ENCODE measurements around the gene CCND1.

Gene CCND1

GRCh38 chr11:69599502-69599901 lies 41.5 kb upstream of the CCND1 start:
- Histone ChIP-seq H3K9ac (ENCODE audit: insufficient read length, low read depth) (no peak overlapping the region), H3K36me3 (ENCODE audit: insufficient read depth, insufficient read length, low read length) (no peaks in the 10 kb centered on the region), H3K4me1 (ENCODE audit: insufficient read depth, insufficient read length) (no peaks in the 10 kb centered on the region), H3K9me3 (ENCODE audit: insufficient read depth, low read length) (peaks cover 8% of the 10 kb centered on the region; the same call in 1 of the 2 replicates), H3K27me3 (ENCODE audit: insufficient read depth, insufficient read length) (no peaks in the 10 kb centered on the region), H3K4me3 (ENCODE audit: insufficient read length, low read depth) (no peak overlapping the region)
- DNase-seq (ENCODE audit: low read depth, low spot score): no peak
- TF ChIP-seq YY1 (IDR thresholded peaks at IDR 0.05; ENCODE audit: insufficient read depth, insufficient read length) (no peak), ZNF274 (IDR thresholded peaks at IDR 0.05; ENCODE audit: low read depth, low read length) (no peak), SUZ12 (IDR thresholded peaks at IDR 0.05; ENCODE audit: extremely low read depth, insufficient read depth, insufficient read length) (no peak)

- TF ChIP-seq ZNF274 (IDR thresholded peaks at IDR 0.05; ENCODE audit: low read depth, low read length) (no peak), YY1 (IDR thresholded peaks at IDR 0.05; ENCODE audit: insufficient read depth, insufficient read length) (no peak), SUZ12 (IDR thresholded peaks at IDR 0.05; ENCODE audit: extremely low read depth, insufficient read depth, insufficient read length) (no peak)
- no peak for DNase-seq (ENCODE audit: low read depth, low spot score)
- Histone ChIP-seq H3K27me3 (ENCODE audit: insufficient read depth, insufficient read length) (no peaks in the 10 kb centered on the region), H3K4me3 (ENCODE audit: insufficient read length, low read depth) (no peak overlapping the region), H3K36me3 (ENCODE audit: insufficient read depth, insufficient read length, low read length) (no peaks in the 10 kb centered on the region), H3K9ac (ENCODE audit: insufficient read length, low read depth) (no peak overlapping the region), H3K9me3 (ENCODE audit: insufficient read depth, low read length) (peaks cover 8% of the 10 kb centered on the region; the same call in 1 of the 2 replicates), H3K4me1 (ENCODE audit: insufficient read depth, insufficient read length) (no peaks in the 10 kb centered on the region)
Observed at GRCh38 chr11:69600001-69600400, 41.0 kb upstream of the CCND1 start.

- Histone ChIP-seq H3K9me3 (ENCODE audit: insufficient read depth, low read length) (peaks cover 8% of the 10 kb centered on the region; the same call in 1 of the 2 replicates), H3K9ac (ENCODE audit: insufficient read length, low read depth) (no peak overlapping the region), H3K4me3 (ENCODE audit: insufficient read length, low read depth) (no peak overlapping the region), H3K36me3 (ENCODE audit: insufficient read depth, insufficient read length, low read length) (no peaks in the 10 kb centered on the region), H3K27me3 (ENCODE audit: insufficient read depth, insufficient read length) (no peaks in the 10 kb centered on the region), H3K4me1 (ENCODE audit: insufficient read depth, insufficient read length) (no peaks in the 10 kb centered on the region)
- TF ChIP-seq ZNF274 (IDR thresholded peaks at IDR 0.05; ENCODE audit: low read depth, low read length): no peak
- no peak for TF ChIP-seq SUZ12 (IDR thresholded peaks at IDR 0.05; ENCODE audit: extremely low read depth, insufficient read depth, insufficient read length)
- TF ChIP-seq YY1 (IDR thresholded peaks at IDR 0.05; ENCODE audit: insufficient read depth, insufficient read length): no peak
- no peak for DNase-seq (ENCODE audit: low read depth, low spot score)
Observed at GRCh38 chr11:69601011-69601975, 39.7 kb upstream of the CCND1 start.

GRCh38 chr11:69603111-69603836 lies 37.7 kb upstream of the CCND1 start:
- no peak for TF ChIP-seq ZNF274 (IDR thresholded peaks at IDR 0.05; ENCODE audit: low read depth, low read length)
- no peak overlapping the region for H3K9ac ChIP-seq (ENCODE audit: insufficient read length, low read depth)
- no peaks in the 10 kb centered on the region for H3K36me3 ChIP-seq (ENCODE audit: insufficient read depth, insufficient read length, low read length)
- peak; percentile 16 for DNase-seq (ENCODE audit: low read depth, low spot score)
- H3K9me3 ChIP-seq (ENCODE audit: insufficient read depth, low read length): peaks cover 8% of the 10 kb centered on the region; the same call in 1 of the 2 replicates
- H3K4me3 ChIP-seq (ENCODE audit: insufficient read length, low read depth): no peak overlapping the region
- no peaks in the 10 kb centered on the region for H3K4me1 ChIP-seq (ENCODE audit: insufficient read depth, insufficient read length)
- no peaks in the 10 kb centered on the region for H3K27me3 ChIP-seq (ENCODE audit: insufficient read depth, insufficient read length)

GRCh38 chr11:69604055-69604454 lies 36.9 kb upstream of the CCND1 start:
- H3K9ac ChIP-seq (ENCODE audit: insufficient read length, low read depth): no peak overlapping the region
- H3K9me3 ChIP-seq (ENCODE audit: insufficient read depth, low read length): peaks cover 10% of the 10 kb centered on the region; the same call in 1 of the 2 replicates
- TF ChIP-seq ZNF274 (IDR thresholded peaks at IDR 0.05; ENCODE audit: low read depth, low read length) (no peak), YY1 (IDR thresholded peaks at IDR 0.05; ENCODE audit: insufficient read depth, insufficient read length) (no peak), SUZ12 (IDR thresholded peaks at IDR 0.05; ENCODE audit: extremely low read depth, insufficient read depth, insufficient read length) (no peak)
- H3K4me3 ChIP-seq (ENCODE audit: insufficient read length, low read depth): no peak overlapping the region
- no peaks in the 10 kb centered on the region for H3K4me1 ChIP-seq (ENCODE audit: insufficient read depth, insufficient read length)
- no peaks in the 10 kb centered on the region for H3K36me3 ChIP-seq (ENCODE audit: insufficient read depth, insufficient read length, low read length)
- DNase-seq (ENCODE audit: low read depth, low spot score): no peak
- H3K27me3 ChIP-seq (ENCODE audit: insufficient read depth, insufficient read length): no peaks in the 10 kb centered on the region

DNA sequence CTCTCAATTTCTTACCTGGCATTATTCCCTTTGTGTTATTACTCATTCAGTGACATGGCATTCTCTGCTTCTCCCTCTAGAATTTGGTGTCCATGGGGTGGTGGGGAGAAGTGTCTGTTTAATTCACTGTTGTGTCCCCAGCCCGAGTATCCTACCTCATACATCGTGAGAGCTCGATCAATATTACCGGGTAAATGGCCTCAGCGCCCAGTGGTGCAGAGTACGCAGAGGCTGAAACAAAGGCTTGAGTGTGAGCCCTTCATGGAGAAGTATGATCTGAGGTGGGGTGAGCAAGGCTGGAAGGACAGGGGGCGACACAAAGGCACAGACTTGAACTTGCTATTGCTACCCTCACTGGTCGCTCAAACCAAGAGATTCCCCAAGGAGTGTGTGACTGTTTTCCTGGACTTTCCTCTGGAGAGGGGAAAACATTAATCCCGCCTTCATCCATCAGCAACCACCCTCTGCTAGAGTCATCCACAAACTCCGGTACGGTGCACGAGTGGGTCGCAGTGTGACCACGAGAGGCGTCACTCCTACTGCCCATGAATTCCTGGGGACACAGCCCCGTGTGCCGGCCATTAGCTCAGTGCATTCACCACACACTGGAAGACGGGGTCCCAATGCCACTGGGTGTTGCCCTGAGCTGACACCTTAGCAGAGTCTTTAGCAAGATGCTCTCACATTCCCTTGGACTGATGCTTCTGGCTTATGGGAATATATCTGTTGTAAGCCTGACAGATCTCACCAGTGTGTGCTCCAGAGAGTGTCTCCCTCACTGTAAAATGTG lies 35.0 kb upstream of the CCND1 start:
- no peak for TF ChIP-seq ZNF274 (IDR thresholded peaks at IDR 0.05; ENCODE audit: low read depth, low read length)
- no peak for TF ChIP-seq SUZ12 (IDR thresholded peaks at IDR 0.05; ENCODE audit: extremely low read depth, insufficient read depth, insufficient read length)
- TF ChIP-seq YY1 (IDR thresholded peaks at IDR 0.05; ENCODE audit: insufficient read depth, insufficient read length): no peak
- DNase-seq (ENCODE audit: low read depth, low spot score): no peak
- no peaks in the 10 kb centered on the region for H3K27me3 ChIP-seq (ENCODE audit: insufficient read depth, insufficient read length)
- H3K4me1 ChIP-seq (ENCODE audit: insufficient read depth, insufficient read length): no peaks in the 10 kb centered on the region
- H3K9ac ChIP-seq (ENCODE audit: insufficient read length, low read depth): no peak overlapping the region
- H3K36me3 ChIP-seq (ENCODE audit: insufficient read depth, insufficient read length, low read length): no peaks in the 10 kb centered on the region
- no peak overlapping the region for H3K4me3 ChIP-seq (ENCODE audit: insufficient read length, low read depth)
- peaks cover 29% of the 10 kb centered on the region; the same call in 1 of the 2 replicates for H3K9me3 ChIP-seq (ENCODE audit: insufficient read depth, low read length)
